Neural cell (in vitro differentiated cells): ENCODE results near the gene AIFM1. TPM values are rescaled to one million over a fixed set of nuclear protein-coding genes. Genes with fewer than 3 reads are reported as not detected.

Experiments used
- H2AFZ ChIP-seq: fragments of 200-600, 300-800 bp; sonication (generic), shearing (Covaris generic); 2 replicates; pipeline ENCODE4 v1.6.0; 2014; ENCODE audit warnings: low read depth, mild to moderate bottlenecking, antibody characterized with exemption, low read length, moderate library complexity
- H3F3A ChIP-seq: fragments of 200-600 bp; shearing (Covaris generic); 2 replicates; pipeline ENCODE4 v1.6.1; 2016; ENCODE audit warnings: mild to moderate bottlenecking, moderate library complexity, mixed read lengths, antibody characterized with exemption, low read length; ENCODE audit not compliant: insufficient read depth, poor library complexity, severe bottlenecking
- H3K27ac ChIP-seq: fragments of 200-600, 300-800 bp; sonication (generic), shearing (Covaris generic); 2 replicates; pipeline ENCODE4 v1.5.1; 2014; ENCODE audit warnings: mild to moderate bottlenecking, low read length, moderate library complexity
- H3K27me3 ChIP-seq: fragments of 300-800, 200-600 bp; sonication (generic), shearing (Covaris generic); 2 replicates; pipeline ENCODE4 v1.6.0; 2014; ENCODE audit warnings: mild to moderate bottlenecking, low read depth, low read length, moderate library complexity; ENCODE audit not compliant: insufficient read depth
- H3K36me3 ChIP-seq: fragments of 300-800, 200-600 bp; sonication (generic), shearing (Covaris generic); 2 replicates; pipeline ENCODE4 v1.5.1; 2014; ENCODE audit warnings: mild to moderate bottlenecking, antibody characterized with exemption, low read length, moderate library complexity; ENCODE audit not compliant: insufficient read depth
- H3K4me2 ChIP-seq: fragments of 300-800, 200-600 bp; sonication (generic), shearing (Covaris generic); 2 replicates; pipeline ENCODE4 v1.6.0; 2014; ENCODE audit warnings: mild to moderate bottlenecking, low read length
- H3K4me3 ChIP-seq: fragments of 300-800, 200-600 bp; sonication (generic), shearing (Covaris generic); 2 replicates; pipeline ENCODE4 v1.5.1; 2014; ENCODE audit warnings: mild to moderate bottlenecking, low read length, moderate library complexity
- H3K79me2 ChIP-seq: fragments of 200-600 bp; shearing (Covaris generic); replicated peaks from 2 replicates; pipeline ENCODE4 v1.6.0; 2014; ENCODE audit warnings: mild to moderate bottlenecking, low read length, moderate library complexity; ENCODE audit not compliant: insufficient read depth
- H3K9ac ChIP-seq: fragments of 300-800, 200-600 bp; sonication (generic), shearing (Covaris generic); 2 replicates; pipeline ENCODE4 v1.6.1; 2016; ENCODE audit warnings: mild to moderate bottlenecking, low read length, mixed read lengths
- H3K9me2 ChIP-seq: fragments of 200-600 bp; shearing (Covaris generic); 2 replicates; pipeline ENCODE4 v1.6.1; 2016; ENCODE audit warnings: mild to moderate bottlenecking, low read length, mixed read lengths; ENCODE audit not compliant: insufficient read depth
- H3K9me3 ChIP-seq: fragments of 200-600, 300-800 bp; sonication (generic), shearing (Covaris generic); 2 replicates; pipeline ENCODE4 v1.6.1; 2016; ENCODE audit warnings: mild to moderate bottlenecking, mixed run types, low read length, moderate library complexity, mixed read lengths
- H4K20me1 ChIP-seq: fragments of 200-600 bp; shearing (Covaris generic); 2 replicates; pipeline ENCODE4 v1.6.1; 2016; ENCODE audit warnings: mild to moderate bottlenecking, mixed run types; ENCODE audit not compliant: insufficient read depth
- EP300 ChIP-seq: fragments of 450-650 bp; conservative IDR thresholded peaks from 2 replicates; pipeline ENCODE4 v1.6.1; 2014; ENCODE audit warnings: antibody characterized with exemption, mild to moderate bottlenecking, moderate library complexity; ENCODE audit not compliant: poor library complexity, severe bottlenecking
- EZH2 ChIP-seq: fragments of 200-600, 300-800 bp; shearing (Covaris generic), sonication (generic); IDR thresholded peaks from 2 replicates; pipeline ENCODE4 v1.6.1; 2014; ENCODE audit warnings: antibody characterized with exemption, low read length, borderline replicate concordance, mild to moderate bottlenecking; ENCODE audit not compliant: insufficient read depth, poor library complexity, severe bottlenecking
- MXI1 ChIP-seq: fragments of 450-650 bp; conservative IDR thresholded peaks from 2 replicates; pipeline ENCODE4 v1.6.1; 2014; ENCODE audit warnings: antibody characterized with exemption, mild to moderate bottlenecking; ENCODE audit not compliant: poor library complexity, severe bottlenecking
- POLR2AphosphoS5 ChIP-seq: IDR thresholded peaks from 2 replicates; pipeline ENCODE4 v1.6.1; 2012
- RAD21 ChIP-seq: fragments of 450-650 bp; conservative IDR thresholded peaks from 2 replicates; pipeline ENCODE4 v1.6.1; 2014; ENCODE audit warnings: antibody characterized with exemption, mild to moderate bottlenecking, moderate library complexity
- SMC3 ChIP-seq: fragments of 450-650 bp; conservative IDR thresholded peaks from 2 replicates; pipeline ENCODE4 v1.6.1; 2014; ENCODE audit warnings: antibody characterized with exemption, mild to moderate bottlenecking, moderate library complexity; ENCODE audit not compliant: poor library complexity
- TAF1 ChIP-seq: IDR thresholded peaks from 2 replicates; pipeline ENCODE4 v1.6.1; 2012; ENCODE audit warnings: low read depth
- polyA plus RNA-seq: library from polyadenylated mRNA; depleted of rRNA; stranded (reverse); fragments of >200 nt; gene quantifications from 2 replicates; pipeline ENCODE4 v1.2.3, GENCODE V29; 2014
- TF ChIP-seq, protein P1 (sequence below): fragments of 450-650 bp; IDR thresholded peaks from 2 replicates; pipeline ENCODE4 v1.5.1; 2014; ENCODE audit warnings: antibody characterized with exemption, mild to moderate bottlenecking, moderate library complexity; ENCODE audit not compliant: poor library complexity, severe bottlenecking
- TF ChIP-seq, protein P2 (sequence below): IDR thresholded peaks from 2 replicates; pipeline ENCODE4 v1.6.1; 2012; ENCODE audit warnings: borderline replicate concordance

The AIFM1 gene
- polyA plus RNA-seq, 1 donor from 2014 or later, result 24.3 TPM

DNA sequence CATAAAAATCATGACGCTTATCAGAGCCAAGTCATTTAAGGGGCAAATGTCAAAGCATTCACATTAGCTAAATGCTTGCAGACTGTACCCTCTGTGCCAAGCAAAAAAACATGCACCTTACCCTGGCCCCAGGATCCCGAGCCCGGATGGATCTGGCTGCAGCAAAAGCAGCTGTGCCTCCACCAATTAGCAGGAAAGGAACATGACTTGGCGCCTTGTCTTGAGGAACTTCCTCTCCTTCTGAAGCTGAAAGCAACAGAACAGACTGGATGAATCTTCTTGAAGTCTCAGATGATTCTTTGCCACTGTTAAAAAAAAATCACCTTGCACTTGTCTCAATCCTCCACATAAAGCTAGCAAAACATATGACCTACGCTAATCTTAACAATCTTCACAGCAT, 18.0 kb downstream of the AIFM1 start:
- H3K79me2 ChIP-seq, result no peaks in the 10 kb centered on the region
- H3K4me2 ChIP-seq, result no peak overlapping the region
- no peaks in the 10 kb centered on the region for H3K9me3 ChIP-seq
- H3K27ac ChIP-seq, result no peak overlapping the region
- no peaks in the 10 kb centered on the region for H3K27me3 ChIP-seq
- no peak overlapping the region for H2AFZ ChIP-seq
- H3F3A ChIP-seq, result no peaks in the 10 kb centered on the region
- H3K9ac ChIP-seq, result no peak overlapping the region
- H3K9me2 ChIP-seq, result no peaks in the 10 kb centered on the region
- H3K36me3 ChIP-seq, result no peaks in the 10 kb centered on the region
- TF ChIP-seq EP300 (no peak), SMC3 (no peak), TAF1 (no peak), EZH2 (no peak), RAD21 (no peak), MXI1 (no peak), POLR2AphosphoS5 (no peak)
- TF ChIP-seq, protein P1, sequence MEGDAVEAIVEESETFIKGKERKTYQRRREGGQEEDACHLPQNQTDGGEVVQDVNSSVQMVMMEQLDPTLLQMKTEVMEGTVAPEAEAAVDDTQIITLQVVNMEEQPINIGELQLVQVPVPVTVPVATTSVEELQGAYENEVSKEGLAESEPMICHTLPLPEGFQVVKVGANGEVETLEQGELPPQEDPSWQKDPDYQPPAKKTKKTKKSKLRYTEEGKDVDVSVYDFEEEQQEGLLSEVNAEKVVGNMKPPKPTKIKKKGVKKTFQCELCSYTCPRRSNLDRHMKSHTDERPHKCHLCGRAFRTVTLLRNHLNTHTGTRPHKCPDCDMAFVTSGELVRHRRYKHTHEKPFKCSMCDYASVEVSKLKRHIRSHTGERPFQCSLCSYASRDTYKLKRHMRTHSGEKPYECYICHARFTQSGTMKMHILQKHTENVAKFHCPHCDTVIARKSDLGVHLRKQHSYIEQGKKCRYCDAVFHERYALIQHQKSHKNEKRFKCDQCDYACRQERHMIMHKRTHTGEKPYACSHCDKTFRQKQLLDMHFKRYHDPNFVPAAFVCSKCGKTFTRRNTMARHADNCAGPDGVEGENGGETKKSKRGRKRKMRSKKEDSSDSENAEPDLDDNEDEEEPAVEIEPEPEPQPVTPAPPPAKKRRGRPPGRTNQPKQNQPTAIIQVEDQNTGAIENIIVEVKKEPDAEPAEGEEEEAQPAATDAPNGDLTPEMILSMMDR, result no peak
- TF ChIP-seq, protein P2, sequence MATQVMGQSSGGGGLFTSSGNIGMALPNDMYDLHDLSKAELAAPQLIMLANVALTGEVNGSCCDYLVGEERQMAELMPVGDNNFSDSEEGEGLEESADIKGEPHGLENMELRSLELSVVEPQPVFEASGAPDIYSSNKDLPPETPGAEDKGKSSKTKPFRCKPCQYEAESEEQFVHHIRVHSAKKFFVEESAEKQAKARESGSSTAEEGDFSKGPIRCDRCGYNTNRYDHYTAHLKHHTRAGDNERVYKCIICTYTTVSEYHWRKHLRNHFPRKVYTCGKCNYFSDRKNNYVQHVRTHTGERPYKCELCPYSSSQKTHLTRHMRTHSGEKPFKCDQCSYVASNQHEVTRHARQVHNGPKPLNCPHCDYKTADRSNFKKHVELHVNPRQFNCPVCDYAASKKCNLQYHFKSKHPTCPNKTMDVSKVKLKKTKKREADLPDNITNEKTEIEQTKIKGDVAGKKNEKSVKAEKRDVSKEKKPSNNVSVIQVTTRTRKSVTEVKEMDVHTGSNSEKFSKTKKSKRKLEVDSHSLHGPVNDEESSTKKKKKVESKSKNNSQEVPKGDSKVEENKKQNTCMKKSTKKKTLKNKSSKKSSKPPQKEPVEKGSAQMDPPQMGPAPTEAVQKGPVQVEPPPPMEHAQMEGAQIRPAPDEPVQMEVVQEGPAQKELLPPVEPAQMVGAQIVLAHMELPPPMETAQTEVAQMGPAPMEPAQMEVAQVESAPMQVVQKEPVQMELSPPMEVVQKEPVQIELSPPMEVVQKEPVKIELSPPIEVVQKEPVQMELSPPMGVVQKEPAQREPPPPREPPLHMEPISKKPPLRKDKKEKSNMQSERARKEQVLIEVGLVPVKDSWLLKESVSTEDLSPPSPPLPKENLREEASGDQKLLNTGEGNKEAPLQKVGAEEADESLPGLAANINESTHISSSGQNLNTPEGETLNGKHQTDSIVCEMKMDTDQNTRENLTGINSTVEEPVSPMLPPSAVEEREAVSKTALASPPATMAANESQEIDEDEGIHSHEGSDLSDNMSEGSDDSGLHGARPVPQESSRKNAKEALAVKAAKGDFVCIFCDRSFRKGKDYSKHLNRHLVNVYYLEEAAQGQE, result no peak
- no peak overlapping the region for H3K4me3 ChIP-seq
- H4K20me1 ChIP-seq, result no peaks in the 10 kb centered on the region

DNA sequence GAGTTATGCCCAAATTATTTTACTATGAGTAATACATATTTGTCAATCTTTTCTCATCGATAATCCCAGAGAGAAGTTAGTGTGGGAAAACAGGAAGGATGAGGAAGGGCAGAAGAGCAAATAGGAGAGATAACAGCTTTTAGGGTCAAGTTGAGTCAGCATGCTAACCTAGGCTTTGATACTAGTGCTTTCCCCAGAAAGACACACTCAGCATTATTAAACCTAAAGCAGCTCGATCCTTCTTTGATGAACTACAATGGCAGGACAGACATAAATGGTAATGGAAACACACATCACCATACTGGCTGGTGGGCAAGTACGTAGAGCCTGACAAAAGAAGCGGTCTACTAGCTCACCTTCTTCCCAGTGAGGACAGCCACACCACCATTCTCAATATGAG, 20.5 kb downstream of the AIFM1 start:
- no peaks in the 10 kb centered on the region for H3K36me3 ChIP-seq
- no peak overlapping the region for H3K27ac ChIP-seq
- no peak overlapping the region for H3K9ac ChIP-seq
- no peaks in the 10 kb centered on the region for H3K9me3 ChIP-seq
- no peaks in the 10 kb centered on the region for H4K20me1 ChIP-seq
- H3K79me2 ChIP-seq, result no peaks in the 10 kb centered on the region
- H3K4me2 ChIP-seq, result no peak overlapping the region
- H3K4me3 ChIP-seq, result no peak overlapping the region
- TF ChIP-seq EZH2 (no peak), SMC3 (no peak), EP300 (no peak), POLR2AphosphoS5 (no peak), RAD21 (no peak)
- TF ChIP-seq, protein P1, result no peak
- no peaks in the 10 kb centered on the region for H3K27me3 ChIP-seq
- H3K9me2 ChIP-seq, result no peaks in the 10 kb centered on the region
- no peaks in the 10 kb centered on the region for H3F3A ChIP-seq
- no peak overlapping the region for H2AFZ ChIP-seq
